Measurements from ENCODE around the gene ARL5C.
"Not testable (repeated sequence)": the region's sequence is repeated elsewhere in the genome, so short reads cannot be mapped to it uniquely, and the experiment has no call there.

The ARL5C gene

DNA sequence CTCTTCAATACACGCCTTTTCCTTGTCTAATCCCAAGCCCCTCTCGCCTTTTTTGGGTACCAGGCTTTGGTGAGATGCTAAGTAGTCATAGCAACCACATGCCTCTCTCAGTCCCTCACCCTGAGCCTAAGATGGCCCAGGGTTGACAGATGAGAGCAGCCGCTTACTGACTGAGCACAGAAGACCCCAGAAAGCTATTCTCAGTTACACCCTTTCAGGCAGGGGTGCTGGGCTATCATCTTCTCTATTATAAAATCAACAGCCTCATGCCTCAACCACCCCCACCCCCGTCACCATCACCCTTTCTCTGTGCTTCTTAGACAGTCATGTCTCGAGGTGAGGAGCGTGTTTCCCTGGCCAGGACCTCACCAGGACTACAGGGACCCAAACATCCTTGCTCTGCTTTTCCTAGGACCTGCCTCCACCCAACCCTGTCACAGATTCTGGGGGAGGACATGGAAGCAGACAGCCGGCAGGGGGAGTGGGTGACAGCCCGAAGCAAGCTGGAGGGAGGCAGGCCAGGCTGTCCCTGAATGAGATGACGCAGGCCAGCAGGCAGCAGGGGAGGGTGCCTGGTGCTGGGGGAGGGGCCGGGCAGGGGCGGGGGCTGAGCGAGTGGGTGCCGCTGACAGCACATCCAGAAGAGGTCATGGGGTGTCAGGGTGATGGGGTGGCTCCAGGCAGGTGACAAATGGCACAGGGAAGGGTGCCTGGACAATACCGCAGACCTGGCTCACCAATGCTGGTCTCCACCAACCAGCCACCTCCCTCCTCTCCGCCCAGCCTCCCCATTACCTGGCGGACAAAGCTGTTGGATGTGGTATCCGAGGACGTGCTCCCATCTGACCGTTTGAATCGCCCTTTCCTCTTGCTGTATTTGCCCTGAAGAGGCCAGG lies 28.4 kb upstream of the ARL5C start:
- DNase-seq: no peak

- DNase-seq: no peak
Observed at GRCh38 chr17:39193346-39193745, 27.4 kb upstream of the ARL5C start.

- no peak for DNase-seq
Observed at GRCh38 chr17:39192901-39193300, 26.9 kb upstream of the ARL5C start.

- no peak for DNase-seq
Observed at GRCh38 chr17:39191750-39192510, 26.0 kb upstream of the ARL5C start.

DNA sequence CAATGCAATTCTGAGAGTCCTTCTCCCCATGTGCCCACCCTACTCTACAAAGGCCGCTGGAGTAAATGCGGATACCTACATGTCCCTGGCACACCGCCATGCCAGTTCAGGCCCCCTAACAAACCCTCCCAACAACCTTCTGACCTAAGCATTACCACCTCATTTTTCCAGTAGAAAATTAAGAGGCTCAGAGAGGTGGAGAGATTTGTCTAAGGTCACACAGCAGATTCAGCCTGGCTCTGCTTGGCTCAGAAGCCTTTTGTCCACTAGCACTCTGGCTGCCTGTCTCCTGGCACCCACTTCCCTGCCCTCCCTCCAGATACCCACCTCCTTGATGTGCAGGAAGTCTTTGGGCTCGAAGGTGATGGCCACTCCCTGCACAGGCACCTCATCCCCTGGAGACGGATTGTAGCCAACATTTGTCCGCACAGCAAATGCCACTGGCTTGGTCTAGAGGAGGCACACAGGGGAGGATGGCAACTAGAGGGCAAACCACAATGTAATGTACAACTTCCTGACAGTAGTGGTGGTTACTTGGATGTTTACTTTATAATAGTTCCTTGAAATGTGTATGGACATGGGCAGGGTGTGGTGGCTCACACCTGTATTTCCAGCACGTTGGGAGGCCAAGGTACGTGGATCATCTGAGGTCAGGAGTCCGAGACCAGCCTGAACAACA lies 21.3 kb upstream of the ARL5C start:
- no peak for DNase-seq

- no peak for DNase-seq
Observed at GRCh38 chr17:39186481-39187002, 20.6 kb upstream of the ARL5C start.

DNA sequence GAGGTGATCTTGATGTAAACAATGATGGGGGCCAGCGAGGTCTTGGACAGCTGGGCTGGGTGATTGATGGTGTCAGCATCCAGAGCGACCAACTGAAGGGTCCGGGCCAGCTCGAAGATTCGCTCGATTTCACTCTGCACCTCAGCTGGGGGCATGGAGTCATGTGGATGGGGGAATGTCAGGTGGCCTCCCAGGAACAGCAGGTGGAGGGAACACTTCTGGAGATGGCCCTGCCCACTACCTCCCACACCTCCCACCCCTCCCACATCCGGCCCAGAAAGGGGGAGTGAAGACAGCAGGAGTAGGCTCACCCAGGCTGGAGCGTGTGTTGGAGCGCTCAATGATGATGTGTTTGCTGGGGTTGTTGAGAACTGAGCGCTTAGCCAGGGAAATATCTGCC lies 17.8 kb upstream of the ARL5C start:
- peak; percentile 84 for DNase-seq

DNA sequence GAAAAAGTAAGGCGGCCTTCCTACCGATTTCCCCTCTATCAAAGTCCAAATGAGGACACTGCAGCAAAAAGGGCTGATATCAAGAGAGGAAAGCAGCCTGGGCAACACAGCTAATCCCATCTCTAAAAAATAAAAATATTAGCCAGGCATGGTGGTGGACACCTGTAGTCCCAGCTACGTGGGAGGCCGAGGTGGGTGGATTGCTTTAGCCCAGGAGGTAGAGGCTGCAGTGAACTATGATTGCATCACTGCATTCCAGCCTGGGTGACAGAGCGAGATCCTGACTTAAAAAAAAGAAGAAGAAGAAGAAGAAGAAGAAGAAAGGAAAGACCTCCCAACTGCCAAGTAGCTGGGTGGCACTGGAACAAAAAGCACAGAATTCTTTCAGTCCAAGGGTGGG lies 17.1 kb upstream of the ARL5C start:
- no peak for DNase-seq

DNA sequence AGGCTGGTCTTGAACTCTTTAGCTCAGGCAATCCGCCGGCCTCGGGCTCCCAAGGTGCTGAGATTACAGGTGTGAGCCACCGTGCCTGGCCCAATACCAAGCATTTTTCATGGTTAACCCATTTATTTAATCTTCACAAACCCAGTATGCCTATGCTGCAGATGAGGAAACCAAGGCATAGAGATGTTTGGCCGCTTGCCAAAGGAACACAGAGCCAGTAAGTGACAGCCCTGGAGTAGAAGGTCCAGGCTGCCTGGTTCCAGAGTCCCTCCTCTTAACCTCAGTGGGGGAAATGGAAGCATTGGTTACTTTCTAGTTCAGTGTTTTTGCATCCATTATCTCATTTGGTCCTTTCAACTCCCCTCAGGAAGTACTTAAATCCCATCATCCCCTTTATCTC lies 15.3 kb upstream of the ARL5C start:
- no peak for DNase-seq

- DNase-seq: no peak
Observed at GRCh38 chr17:39178536-39178935, 12.6 kb upstream of the ARL5C start.

DNA sequence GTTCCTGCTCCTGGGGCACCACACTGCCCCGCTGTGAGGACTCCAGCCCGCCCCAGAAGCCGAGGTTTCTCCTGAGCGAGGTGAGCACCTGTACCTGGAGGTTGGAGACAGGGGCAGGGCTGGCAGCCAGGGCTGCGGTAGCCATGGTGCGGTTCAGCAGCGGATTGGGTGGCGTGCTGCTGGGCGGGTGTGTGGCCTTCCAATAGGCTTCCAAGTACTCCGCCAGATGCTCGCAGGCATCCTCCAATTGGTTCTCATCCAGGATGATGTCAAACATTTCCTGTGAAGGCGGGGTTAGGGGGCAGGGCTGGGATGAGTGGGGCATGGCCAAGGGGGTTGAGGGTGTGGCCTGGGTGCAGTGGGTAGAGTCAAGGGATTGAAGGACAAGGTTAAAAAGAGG lies 11.3 kb upstream of the ARL5C start:
- DNase-seq: no peak

DNA sequence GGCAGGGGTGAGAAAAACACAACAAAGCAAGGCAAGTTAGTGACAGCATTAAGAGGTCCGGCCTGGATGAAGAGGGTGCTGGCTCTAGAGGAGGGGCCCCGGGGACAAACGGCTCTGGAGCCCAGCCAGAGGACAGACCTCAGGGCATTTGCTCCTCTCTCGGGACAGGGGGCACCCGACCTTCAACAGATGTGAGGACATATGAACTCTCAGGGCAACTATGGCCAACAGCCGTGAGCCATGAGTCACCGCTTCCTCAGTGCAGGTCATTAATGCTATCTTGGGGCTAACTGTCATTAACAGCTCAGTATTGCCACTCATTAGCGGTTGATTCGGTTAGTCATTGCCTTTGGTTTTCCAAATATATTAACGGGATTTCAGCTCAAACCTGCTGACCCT lies 9.7 kb upstream of the ARL5C start:
- no peak for DNase-seq

DNA sequence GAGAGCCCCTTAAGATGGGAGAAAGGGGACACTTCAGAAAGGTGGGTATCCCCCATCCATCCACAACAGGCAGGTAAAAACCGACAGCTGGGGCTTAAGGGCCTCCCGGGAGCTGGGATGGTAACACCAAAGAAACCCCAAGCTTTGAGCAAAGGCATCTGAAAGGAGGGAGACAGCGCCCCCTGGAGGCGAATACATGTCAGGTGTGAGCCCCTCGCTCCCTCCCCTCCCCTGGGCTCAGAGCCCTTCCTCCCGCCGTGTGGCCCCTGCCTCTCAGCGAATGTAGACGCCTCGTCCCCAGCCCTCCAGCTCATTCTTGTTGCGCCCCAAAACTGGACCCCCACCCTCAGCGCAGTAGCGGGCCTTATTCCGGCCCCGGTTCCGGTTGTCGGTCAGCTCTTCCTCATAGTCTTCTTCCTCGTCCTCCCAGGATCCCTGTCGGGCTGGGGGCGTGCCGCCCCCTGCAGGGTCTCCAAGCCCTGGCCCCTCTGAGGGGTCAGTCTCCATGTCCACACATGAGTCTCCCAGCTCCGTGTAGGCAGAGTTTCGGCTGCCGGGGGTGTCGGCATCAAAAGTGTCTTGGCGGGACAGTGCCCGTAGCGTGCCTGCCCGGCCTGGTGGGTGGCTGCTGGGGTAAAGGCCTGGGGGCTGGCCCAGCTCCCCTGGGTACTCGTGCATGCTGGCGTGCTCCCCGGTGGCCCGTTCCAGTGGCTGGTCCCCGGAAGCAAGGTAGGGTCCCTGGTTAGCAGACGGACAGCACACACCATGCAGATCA lies 9.1 kb upstream of the ARL5C start:
- DNase-seq: peak; percentile 42

DNA sequence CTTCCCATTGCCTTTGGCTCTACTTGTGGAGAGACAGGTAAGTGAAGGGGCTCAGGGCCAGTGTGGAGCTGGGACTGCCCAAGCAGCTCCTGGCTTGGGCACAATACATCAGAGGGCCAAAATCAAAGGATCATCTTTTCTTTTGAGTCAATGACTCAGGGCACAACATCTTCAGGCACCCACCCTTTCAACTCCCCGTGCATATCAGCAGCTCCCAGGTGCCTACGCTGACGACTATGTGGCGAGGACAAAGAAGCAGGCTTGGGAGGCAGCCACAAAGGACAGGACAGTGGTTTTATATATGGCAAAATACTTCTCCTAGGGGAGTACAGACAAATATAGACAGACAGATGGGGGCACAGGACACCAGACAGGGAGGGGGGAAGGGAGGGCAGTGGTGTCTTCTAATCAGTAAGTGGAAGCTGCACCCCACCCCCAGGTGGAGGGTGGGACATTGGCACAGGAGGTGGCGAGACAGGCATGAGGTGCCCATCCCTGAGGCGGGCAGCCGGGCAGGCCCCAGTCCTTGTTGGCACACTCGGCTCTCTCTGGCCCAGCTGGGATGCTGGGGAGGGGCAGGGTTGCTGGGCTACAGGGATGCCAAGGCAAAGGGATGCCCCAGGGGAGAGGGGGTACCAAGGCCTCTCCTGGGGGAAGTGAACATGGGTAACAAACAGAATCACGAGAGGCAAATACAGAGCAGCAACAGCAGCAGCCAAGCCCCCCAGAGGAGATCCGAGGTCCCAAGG lies 7.7 kb upstream of the ARL5C start:
- no peak for DNase-seq

DNA sequence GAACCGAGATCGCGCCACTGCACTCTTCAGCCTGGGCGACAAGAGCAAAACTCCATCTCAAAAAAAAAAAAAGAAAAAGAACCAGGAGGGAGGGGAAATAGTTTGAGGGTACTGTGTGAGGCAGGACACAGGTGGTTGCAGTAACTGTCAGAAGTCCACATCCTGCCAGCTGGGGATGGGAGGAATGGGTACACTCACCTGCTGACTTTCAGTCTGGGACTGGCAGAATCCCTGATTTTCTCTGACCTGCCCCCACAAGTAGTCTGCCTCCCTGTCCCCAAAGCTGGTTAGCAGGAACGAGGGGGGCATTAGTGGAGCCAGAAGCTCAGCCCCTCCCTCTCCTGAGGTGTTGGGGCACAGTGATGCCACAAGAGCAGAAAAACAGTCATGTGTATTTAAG lies 7.1 kb upstream of the ARL5C start:
- no peak for DNase-seq

- no peak for DNase-seq
Observed at GRCh38 chr17:39171933-39172332, 6.0 kb upstream of the ARL5C start.

DNA sequence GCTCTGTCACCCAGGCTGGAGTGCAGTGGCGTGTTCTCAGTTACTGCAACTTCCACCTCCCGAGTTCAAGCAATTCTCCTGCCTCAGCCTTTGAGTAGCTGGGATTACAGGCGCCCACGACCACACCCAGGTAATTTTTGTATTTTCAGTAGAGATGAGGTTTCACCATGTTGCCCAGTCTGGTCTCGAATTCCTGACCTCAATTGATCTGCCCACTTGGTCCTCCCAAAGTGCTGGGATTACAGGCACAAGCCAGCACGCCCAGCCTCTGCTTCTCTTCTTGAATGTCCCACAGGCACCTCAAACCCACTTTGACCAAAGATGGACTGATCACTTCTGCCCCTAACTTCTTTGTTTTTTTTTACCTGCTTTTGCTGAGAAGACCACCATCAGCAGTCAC lies 4.6 kb upstream of the ARL5C start:
- no peak for DNase-seq

GRCh38 chr17:39170109-39170508 lies 4.1 kb upstream of the ARL5C start:
- DNase-seq: no peak

- DNase-seq: no peak
Observed at GRCh38 chr17:39169518-39169917, 3.6 kb upstream of the ARL5C start.

- no peak for DNase-seq
Observed at GRCh38 chr17:39169101-39169500, 3.1 kb upstream of the ARL5C start.

- DNase-seq: not testable (repeated sequence)
Observed at GRCh38 chr17:39168503-39168902, 2.5 kb upstream of the ARL5C start.

- no peak for DNase-seq
Observed at GRCh38 chr17:39167476-39167875, 1.5 kb upstream of the ARL5C start.
